ENCODE data around the gene ZNF292.
"Not testable (repeated sequence)": the region's sequence is repeated elsewhere in the genome, so short reads cannot be mapped to it uniquely, and the experiment has no call there.

ZNF292 gene

DNA sequence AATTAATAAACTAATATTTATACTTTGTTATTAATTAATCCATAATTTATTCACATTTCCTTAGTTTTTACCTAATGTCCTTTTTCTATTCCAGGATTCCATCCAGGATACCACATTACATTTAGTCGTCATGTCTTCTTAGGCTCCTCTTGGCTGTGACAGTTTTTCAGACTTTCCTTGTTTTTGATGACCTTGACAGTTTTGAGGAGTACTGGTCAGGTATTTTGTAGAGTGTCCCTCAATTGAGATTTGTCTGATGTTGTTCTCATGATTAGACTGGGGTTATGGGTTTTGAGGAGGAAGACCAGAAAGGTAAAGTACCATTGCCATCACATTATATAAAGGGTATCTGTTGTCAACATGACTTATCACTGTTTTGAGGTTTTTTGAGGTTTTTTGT lies 67.3 kb downstream of the ZNF292 start:
- Mint-ChIP-seq H3K4me1 (peaks cover 19% of the 10 kb centered on the region), H3K4me3 (no peak overlapping the region), H3K36me3 (peaks cover 34% of the 10 kb centered on the region), H3K9me3 (no peaks in the 10 kb centered on the region), H3K27ac (peak overlapping the region; percentile 31), H3K27me3 (no peaks in the 10 kb centered on the region)

GRCh38 chr6:87224971-87225370 lies 69.6 kb downstream of the ZNF292 start:
- Mint-ChIP-seq H3K36me3 (peaks cover 37% of the 10 kb centered on the region), H3K9me3 (no peaks in the 10 kb centered on the region), H3K27ac (no peak overlapping the region), H3K4me3 (no peak overlapping the region), H3K4me1 (peaks cover 30% of the 10 kb centered on the region), H3K27me3 (no peaks in the 10 kb centered on the region)

- Mint-ChIP-seq H3K4me3 (no peak overlapping the region), H3K9me3 (no peaks in the 10 kb centered on the region), H3K4me1 (peaks cover 30% of the 10 kb centered on the region), H3K27me3 (no peaks in the 10 kb centered on the region), H3K27ac (no peak overlapping the region), H3K36me3 (peaks cover 36% of the 10 kb centered on the region)
Observed at GRCh38 chr6:87225511-87225910, 70.1 kb downstream of the ZNF292 start.

DNA sequence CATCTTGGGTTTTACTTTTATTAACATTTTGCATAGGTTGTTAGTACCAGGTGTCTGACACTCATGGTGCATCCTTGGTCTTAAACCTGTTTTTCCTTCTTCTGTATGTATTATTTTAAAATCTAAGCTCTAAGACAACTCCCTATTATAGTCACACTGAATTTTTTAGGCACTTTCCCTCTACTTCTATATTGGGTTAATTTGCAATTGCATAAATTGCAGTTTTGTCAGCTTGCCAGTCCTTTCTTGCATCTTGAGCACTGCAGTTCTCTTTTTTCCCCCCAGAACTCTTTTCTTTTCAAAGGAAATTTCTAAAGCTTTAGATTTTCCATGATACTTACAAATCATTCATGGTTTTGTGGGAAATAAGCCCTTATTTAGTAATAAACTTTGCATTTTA lies 70.6 kb downstream of the ZNF292 start:
- H3K4me1 Mint-ChIP-seq: peaks cover 33% of the 10 kb centered on the region
- H3K27ac Mint-ChIP-seq: peak overlapping the region; percentile 77
- no peak overlapping the region for H3K4me3 Mint-ChIP-seq
- H3K27me3 Mint-ChIP-seq: no peaks in the 10 kb centered on the region
- H3K9me3 Mint-ChIP-seq: no peaks in the 10 kb centered on the region
- peaks cover 34% of the 10 kb centered on the region for H3K36me3 Mint-ChIP-seq

DNA sequence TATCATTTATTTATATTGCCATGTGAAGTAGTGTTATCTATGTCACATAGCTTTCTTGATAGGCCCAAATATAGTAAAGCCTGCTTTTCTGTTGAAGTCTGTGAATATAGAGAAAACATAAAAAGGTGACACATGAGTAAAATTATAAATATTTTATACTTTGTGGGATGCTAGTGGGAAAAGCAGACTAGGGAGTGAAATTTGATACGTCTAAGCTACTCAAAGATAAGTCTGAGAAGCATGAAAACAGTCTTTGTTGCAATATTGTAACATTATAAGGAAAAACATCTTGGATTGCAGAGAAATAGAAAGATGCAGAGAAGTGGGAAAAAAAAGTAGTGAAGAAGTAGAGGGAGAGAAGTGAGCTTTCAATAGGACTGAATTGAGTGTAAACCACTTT lies 75.4 kb downstream of the ZNF292 start:
- Mint-ChIP-seq H3K27me3 (no peaks in the 10 kb centered on the region), H3K36me3 (peaks cover 11% of the 10 kb centered on the region), H3K9me3 (no peaks in the 10 kb centered on the region), H3K27ac (no peak overlapping the region), H3K4me1 (peaks cover 27% of the 10 kb centered on the region), H3K4me3 (no peak overlapping the region)

DNA sequence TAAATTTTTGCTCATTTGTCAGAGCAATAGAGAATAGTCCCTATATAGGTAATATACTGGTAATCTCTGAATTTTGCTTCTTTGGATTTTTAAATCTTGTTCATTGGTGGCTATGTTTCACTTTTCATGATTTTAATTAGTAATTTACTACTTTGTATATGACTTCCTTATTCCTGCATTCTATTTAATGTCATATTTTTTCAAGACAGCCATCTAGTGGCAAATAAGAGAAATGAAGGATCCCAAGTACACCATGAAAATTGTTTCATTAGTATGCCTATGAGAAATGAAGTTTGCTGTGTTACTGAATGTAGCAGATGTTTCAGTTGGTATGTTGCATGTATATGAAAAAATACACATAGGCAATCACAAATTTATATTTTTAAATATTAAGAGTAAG lies 82.4 kb downstream of the ZNF292 start:
- Mint-ChIP-seq H3K9me3 (no peaks in the 10 kb centered on the region), H3K4me3 (no peak overlapping the region), H3K4me1 (peaks cover 7% of the 10 kb centered on the region), H3K27ac (no peak overlapping the region), H3K27me3 (no peaks in the 10 kb centered on the region), H3K36me3 (peaks cover 7% of the 10 kb centered on the region)

- not testable (repeated sequence) for H3K27me3 Mint-ChIP-seq, H3K36me3 Mint-ChIP-seq, H3K4me1 Mint-ChIP-seq, H3K9me3 Mint-ChIP-seq, H3K27ac Mint-ChIP-seq, H3K4me3 Mint-ChIP-seq
Observed at GRCh38 chr6:87239098-87239635, 83.8 kb downstream of the ZNF292 start.

GRCh38 chr6:87241304-87241703 lies 85.9 kb downstream of the ZNF292 start:
- no peaks in the 10 kb centered on the region for H3K9me3 Mint-ChIP-seq
- no peak overlapping the region for H3K27ac Mint-ChIP-seq
- no peaks in the 10 kb centered on the region for H3K27me3 Mint-ChIP-seq
- peaks cover 10% of the 10 kb centered on the region for H3K4me1 Mint-ChIP-seq
- peaks cover 11% of the 10 kb centered on the region for H3K36me3 Mint-ChIP-seq
- H3K4me3 Mint-ChIP-seq: no peak overlapping the region

- Mint-ChIP-seq H3K27me3 (no peaks in the 10 kb centered on the region), H3K4me1 (peaks cover 10% of the 10 kb centered on the region), H3K9me3 (no peaks in the 10 kb centered on the region), H3K36me3 (peaks cover 11% of the 10 kb centered on the region), H3K27ac (no peak overlapping the region), H3K4me3 (no peak overlapping the region)
Observed at GRCh38 chr6:87242311-87242710, 86.9 kb downstream of the ZNF292 start.

DNA sequence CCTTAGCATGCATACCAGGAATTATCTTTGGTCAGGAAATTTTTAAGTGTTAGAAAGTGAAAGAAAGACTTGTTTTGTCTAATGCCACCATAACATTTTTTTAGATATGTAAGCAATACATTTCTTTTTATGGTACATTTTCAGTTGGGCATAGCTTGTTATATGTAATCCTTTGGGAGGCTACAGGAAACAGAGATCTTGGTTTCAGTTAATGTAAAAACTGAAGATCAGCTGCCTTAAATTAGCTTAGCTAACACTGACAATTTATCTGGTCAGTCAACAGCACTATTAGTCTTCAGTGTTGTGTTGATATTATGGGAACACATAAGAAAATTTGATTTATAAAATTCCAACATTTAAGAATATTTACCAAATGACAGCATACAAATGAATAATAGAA lies 88.4 kb downstream of the ZNF292 start:
- Mint-ChIP-seq H3K27me3 (no peaks in the 10 kb centered on the region), H3K4me1 (peaks cover 7% of the 10 kb centered on the region), H3K9me3 (no peaks in the 10 kb centered on the region), H3K36me3 (peaks cover 13% of the 10 kb centered on the region), H3K27ac (no peak overlapping the region), H3K4me3 (no peak overlapping the region)

- no peak overlapping the region for H3K4me3 Mint-ChIP-seq
- no peaks in the 10 kb centered on the region for H3K9me3 Mint-ChIP-seq
- no peaks in the 10 kb centered on the region for H3K27me3 Mint-ChIP-seq
- H3K4me1 Mint-ChIP-seq: peaks cover 7% of the 10 kb centered on the region
- no peak overlapping the region for H3K27ac Mint-ChIP-seq
- peaks cover 18% of the 10 kb centered on the region for H3K36me3 Mint-ChIP-seq
Observed at GRCh38 chr6:87244380-87244779, 89.0 kb downstream of the ZNF292 start.

- peak overlapping the region; percentile 72 for H3K27ac Mint-ChIP-seq
- no peaks in the 10 kb centered on the region for H3K27me3 Mint-ChIP-seq
- H3K9me3 Mint-ChIP-seq: no peaks in the 10 kb centered on the region
- peaks cover 36% of the 10 kb centered on the region for H3K36me3 Mint-ChIP-seq
- H3K4me3 Mint-ChIP-seq: no peak overlapping the region
- H3K4me1 Mint-ChIP-seq: peaks cover 18% of the 10 kb centered on the region
Observed at GRCh38 chr6:87250019-87250418, 94.7 kb downstream of the ZNF292 start.

DNA sequence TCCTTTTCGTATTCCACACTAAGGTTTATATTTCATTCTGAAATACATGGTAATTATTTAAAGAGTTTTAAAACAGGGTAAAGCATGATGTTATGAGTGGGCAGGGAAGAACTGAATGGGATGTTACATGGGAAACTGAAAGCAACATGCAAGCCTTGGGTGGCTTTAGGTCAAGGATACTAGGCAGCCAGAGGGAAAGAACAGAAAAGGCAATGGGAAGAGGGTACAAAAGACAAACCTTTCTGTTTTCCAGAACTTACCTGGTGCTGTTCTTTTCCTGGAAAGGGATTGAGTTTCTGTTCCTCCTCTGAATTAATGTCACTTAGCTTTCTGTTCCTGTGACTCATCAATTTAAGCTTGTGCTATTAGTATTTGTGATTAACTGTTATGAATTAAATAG lies 95.9 kb downstream of the ZNF292 start:
- Mint-ChIP-seq H3K27ac (peak overlapping the region; percentile 44), H3K4me1 (peaks cover 18% of the 10 kb centered on the region), H3K27me3 (no peaks in the 10 kb centered on the region), H3K9me3 (no peaks in the 10 kb centered on the region), H3K36me3 (peaks cover 45% of the 10 kb centered on the region), H3K4me3 (no peak overlapping the region)

GRCh38 chr6:87251725-87252124 lies 96.4 kb downstream of the ZNF292 start:
- Mint-ChIP-seq H3K36me3 (peaks cover 50% of the 10 kb centered on the region), H3K9me3 (no peaks in the 10 kb centered on the region), H3K4me1 (peaks cover 21% of the 10 kb centered on the region), H3K4me3 (no peak overlapping the region), H3K27me3 (no peaks in the 10 kb centered on the region), H3K27ac (peak overlapping the region; percentile 10)

DNA sequence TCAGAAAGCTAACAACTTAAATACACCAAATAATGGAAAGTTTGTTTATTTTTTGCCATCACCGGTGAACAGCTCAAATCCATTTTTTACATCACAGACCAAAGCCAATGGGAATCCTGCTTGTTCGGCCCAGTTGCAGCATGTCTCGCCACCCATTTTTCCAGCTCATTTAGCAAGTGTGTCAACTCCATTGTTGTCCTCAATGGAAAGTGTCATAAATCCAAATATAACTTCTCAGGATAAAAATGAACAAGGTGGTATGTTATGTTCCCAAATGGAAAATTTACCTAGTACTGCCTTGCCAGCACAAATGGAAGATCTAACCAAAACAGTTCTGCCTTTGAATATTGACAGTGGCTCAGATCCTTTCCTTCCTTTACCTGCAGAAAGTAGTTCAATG lies 101.7 kb downstream of the ZNF292 start:
- peaks cover 60% of the 10 kb centered on the region for H3K36me3 Mint-ChIP-seq
- H3K4me1 Mint-ChIP-seq: peaks cover 28% of the 10 kb centered on the region
- no peak overlapping the region for H3K27ac Mint-ChIP-seq
- no peak overlapping the region for H3K4me3 Mint-ChIP-seq
- peaks cover 9% of the 10 kb centered on the region for H3K9me3 Mint-ChIP-seq
- H3K27me3 Mint-ChIP-seq: no peaks in the 10 kb centered on the region

DNA sequence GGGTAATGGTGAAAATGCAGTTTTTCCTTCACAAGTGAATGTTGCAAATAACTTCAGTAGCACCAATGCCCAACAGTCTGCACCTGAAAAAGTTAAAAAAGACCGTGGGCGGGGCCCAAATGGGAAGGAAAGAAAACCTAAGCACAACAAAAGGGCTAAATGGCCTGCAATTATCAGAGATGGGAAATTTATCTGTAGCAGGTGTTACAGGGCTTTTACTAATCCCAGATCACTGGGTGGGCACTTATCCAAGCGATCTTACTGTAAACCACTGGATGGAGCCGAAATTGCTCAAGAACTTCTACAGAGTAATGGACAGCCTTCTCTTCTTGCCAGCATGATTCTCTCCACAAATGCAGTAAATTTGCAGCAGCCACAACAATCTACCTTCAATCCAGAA lies 102.2 kb downstream of the ZNF292 start:
- H3K27ac Mint-ChIP-seq: no peak overlapping the region

DNA sequence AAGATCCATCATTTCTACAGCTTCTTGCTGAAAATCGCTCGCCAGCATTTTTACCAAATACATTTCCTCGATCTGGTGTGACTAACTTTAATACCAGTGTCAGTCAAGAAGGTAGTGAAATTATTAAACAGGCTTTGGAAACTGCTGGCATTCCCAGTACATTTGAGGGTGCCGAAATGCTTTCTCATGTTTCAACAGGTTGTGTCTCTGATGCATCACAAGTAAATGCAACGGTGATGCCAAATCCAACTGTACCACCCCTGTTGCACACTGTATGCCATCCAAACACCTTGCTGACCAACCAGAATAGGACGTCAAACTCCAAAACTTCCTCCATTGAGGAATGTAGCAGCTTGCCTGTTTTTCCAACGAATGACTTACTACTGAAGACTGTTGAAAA lies 102.6 kb downstream of the ZNF292 start:
- peaks cover 9% of the 10 kb centered on the region for H3K9me3 Mint-ChIP-seq
- H3K36me3 Mint-ChIP-seq: peaks cover 56% of the 10 kb centered on the region
- no peaks in the 10 kb centered on the region for H3K27me3 Mint-ChIP-seq
- peaks cover 22% of the 10 kb centered on the region for H3K4me1 Mint-ChIP-seq
- no peak overlapping the region for H3K4me3 Mint-ChIP-seq
- H3K27ac Mint-ChIP-seq: no peak overlapping the region

More for the DNA sequence above, 102.2 kb downstream of the ZNF292 start:
- Mint-ChIP-seq H3K36me3 (peaks cover 57% of the 10 kb centered on the region), H3K4me1 (peaks cover 23% of the 10 kb centered on the region), H3K4me3 (no peak overlapping the region), H3K9me3 (peaks cover 9% of the 10 kb centered on the region), H3K27me3 (no peaks in the 10 kb centered on the region)

Data from activated naive CD4-positive, alpha-beta T cell treated with anti-CD3 and anti-CD28 coated beads, Interleukin-2, amount 50 U/mL, for 24 hours (primary cell).